NCI-H524 (cell line): Measurements from ENCODE around the gene AP1B1.
A peak's percentile ranks its signal among the peaks of the same experiment; 100 is the strongest.
"Not testable (repeated sequence)": the region's sequence is repeated elsewhere in the genome, so short reads cannot be mapped to it uniquely, and the experiment has no call there.

Experiments
- DNase-seq, 2 experiments: peaks; one replicate each; lab custom pipeline; 2025; lab: John Stamatoyannopoulos, UW

The AP1B1 gene

GRCh38 chr22:29386708-29387107, 1.7 kb downstream of the AP1B1 start:
- no peak for DNase-seq

- no peak for DNase-seq
Observed at GRCh38 chr22:29385748-29386147, 2.6 kb downstream of the AP1B1 start.

- no peak for DNase-seq
Observed at GRCh38 chr22:29385151-29385704, 3.1 kb downstream of the AP1B1 start.

GRCh38 chr22:29383740-29384139, 4.6 kb downstream of the AP1B1 start:
- DNase-seq: no peak

DNA sequence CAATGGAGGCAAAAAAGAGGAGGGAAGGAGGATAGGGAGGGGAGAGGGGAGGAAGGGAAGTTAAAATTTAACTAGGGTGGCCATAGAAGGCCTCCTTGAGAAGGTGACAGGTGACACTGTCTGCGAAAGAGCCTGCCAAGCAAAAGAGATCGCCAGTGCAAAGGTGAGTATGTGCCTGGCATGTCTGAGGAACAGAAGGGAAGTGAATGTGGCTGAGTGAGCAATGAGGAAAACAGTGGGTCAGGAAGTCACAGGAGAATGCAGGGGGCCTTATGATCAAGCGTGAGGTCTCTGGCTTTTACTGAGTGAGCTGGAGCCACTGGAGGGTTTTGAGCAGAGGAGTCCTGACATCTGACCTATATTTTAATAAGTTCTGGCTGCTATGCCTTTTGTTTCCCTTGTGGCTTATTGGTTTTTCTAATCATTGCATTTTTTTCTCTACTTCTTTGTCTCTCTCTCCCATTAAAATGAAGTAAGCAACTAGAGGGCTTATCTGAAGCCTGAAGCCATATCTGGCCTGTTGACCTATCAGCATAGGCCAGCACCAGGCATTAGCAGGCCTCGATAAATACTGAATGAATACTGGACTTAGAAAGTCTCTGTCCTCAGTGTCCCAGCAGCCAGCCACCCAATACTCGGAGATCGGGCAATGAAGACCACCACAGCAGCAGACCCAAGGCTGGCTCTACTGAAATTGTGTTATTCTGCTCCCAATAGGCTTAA, 5.6 kb downstream of the AP1B1 start:
- DNase-seq: no peak

GRCh38 chr22:29380856-29381255, 7.5 kb downstream of the AP1B1 start:
- DNase-seq: no peak

- DNase-seq: no peak
Observed at GRCh38 chr22:29380032-29380781, 8.2 kb downstream of the AP1B1 start.

- DNase-seq: no peak
Observed at GRCh38 chr22:29379258-29379657, 9.1 kb downstream of the AP1B1 start.

GRCh38 chr22:29377979-29378378, 10.4 kb downstream of the AP1B1 start:
- DNase-seq: no peak

GRCh38 chr22:29376705-29377104, 11.7 kb downstream of the AP1B1 start:
- not testable (repeated sequence) for DNase-seq

DNA sequence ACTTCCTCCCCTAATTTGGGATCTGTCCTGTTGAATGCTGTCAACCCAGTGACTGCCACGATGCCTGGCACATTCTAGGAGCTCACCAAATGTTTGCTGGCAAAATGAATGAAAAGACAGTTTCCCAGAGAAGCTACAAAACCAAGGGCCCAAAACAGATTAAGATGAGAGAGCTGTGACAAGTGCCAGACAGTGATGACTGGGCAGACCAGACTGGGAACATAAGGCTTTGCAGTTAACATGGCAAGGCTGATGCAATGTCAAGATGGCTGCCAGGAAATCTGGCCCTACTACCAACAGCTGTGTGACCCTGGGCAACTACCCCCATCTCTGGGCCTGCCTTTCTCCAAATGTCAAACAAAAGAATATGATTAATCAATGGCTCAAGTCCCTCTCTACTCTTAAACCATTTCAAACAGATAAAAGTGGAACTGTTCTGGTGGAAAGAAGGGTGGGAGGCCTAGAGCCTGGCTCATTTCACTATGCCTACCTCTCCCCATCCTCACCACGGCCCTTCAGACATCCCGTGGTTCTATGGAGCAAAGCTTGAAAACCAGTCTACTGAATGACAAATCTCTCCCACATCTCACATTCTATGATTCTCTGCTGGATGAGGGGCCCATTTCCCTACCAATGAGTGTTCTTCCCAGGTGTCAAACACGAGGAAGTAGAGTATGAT, 12.8 kb downstream of the AP1B1 start:
- peak in 1 of 2 experiments; percentile 5 for DNase-seq

GRCh38 chr22:29374806-29375205, 13.6 kb downstream of the AP1B1 start:
- DNase-seq: not testable (repeated sequence)

DNA sequence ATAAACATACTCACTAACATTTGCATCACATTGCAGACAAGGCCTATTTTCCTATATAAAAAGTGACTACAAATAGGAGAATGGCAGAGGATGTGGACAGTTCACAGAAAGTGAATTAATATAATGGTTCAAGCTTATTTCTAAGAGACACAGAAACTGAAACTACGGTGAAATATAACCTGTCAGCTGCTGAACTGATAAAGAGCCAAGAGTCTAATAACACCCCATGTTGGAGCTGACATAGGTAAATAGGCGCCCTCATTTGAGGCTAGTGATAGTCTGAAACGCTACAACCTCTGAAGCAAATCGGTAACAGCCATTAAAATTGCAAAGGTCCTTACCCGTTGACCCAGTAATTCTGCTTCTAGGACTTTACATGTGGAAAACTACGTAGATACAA, 14.0 kb downstream of the AP1B1 start:
- no peak for DNase-seq

GRCh38 chr22:29370537-29370936, 17.8 kb downstream of the AP1B1 start:
- DNase-seq: peak in 1 of 2 experiments; percentile 26

- DNase-seq: no peak
Observed at GRCh38 chr22:29369460-29369859, 18.9 kb downstream of the AP1B1 start.

DNA sequence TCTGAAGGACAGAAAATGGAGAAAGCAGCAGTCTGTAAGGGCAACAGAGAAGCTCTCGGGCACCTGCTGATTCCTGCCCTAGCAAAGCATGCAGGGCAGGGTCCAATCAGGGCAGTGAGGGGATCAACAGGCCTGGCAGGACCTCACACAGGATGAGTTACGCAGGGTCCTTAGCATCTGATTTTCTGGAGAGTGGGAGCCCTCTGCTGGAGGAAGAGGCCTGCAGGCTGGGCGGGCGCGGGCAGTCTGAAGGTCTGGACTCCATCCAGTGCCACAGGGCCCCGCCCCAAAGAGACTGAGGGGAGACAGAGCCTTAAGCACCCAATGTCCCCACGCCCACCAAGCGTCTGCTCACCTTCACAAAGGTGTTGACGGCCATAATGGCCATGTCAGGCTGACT, 28.9 kb downstream of the AP1B1 start:
- DNase-seq: peak; percentile 13 to 67

GRCh38 chr22:29357193-29357890, 31.0 kb downstream of the AP1B1 start:
- DNase-seq: not testable (repeated sequence)

DNA sequence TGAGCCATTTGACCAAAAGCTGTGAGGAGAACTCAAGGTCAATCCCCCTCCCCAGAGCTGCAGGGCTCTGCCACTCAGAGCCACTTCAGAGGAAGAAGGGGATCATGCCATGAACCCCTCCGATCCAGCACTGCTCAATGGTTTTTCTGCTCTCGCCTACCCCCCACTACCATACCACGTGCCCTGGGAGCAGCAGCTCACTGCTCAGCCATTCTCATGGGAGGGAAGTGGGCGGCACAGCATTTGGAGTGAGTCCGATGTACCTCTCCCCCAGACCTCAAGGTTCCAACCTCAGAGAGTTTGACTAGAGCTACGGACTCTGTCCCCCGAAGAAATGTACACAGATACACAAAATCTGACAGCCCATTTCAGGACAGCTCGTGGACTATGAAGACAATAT, 34.5 kb downstream of the AP1B1 start:
- no peak for DNase-seq

DNA sequence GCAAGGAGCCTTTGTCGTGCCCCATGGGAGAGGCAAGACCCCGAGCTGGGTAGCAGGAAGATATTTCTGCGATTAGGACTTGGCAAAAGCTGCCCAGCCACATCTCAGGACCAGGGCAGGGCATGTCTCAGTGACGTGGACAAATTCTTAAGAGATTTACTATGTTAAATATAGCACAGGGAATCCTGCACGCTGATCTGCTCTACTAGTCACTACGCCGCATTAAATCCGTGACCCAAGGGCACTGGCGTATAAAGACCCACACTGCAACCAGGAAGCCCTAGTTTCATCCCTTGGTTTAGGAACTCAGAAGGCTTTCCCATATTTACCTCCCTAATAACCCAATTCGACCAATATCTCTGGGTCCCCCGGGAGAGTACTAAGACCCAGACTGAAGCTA, 35.1 kb downstream of the AP1B1 start:
- no peak for DNase-seq

- DNase-seq: no peak
Observed at GRCh38 chr22:29352778-29353177, 35.6 kb downstream of the AP1B1 start.

- no peak for DNase-seq
Observed at GRCh38 chr22:29351891-29352290, 36.5 kb downstream of the AP1B1 start.

DNA sequence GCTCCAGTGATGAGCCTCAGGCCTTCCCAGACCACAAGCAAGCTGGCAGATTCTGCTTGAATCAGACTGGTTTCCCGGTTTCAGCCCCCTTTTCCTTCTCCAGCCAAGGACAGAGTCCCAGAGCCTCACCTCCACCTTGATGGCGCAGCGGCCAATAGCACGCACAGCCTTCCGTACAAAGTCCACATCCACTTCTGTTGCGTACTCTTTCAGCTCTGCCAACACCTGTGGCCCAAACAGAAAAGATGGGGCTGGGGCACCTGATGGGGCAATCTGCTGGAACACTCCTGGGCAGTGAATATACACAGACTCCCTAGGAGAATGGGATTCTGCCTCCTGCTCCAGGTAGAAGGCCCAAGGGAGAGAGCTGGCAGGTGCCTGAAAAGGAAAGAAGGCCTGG, 37.3 kb downstream of the AP1B1 start:
- DNase-seq: no peak
